GM12878 (cell line): ENCODE data around the gene MPP2.

ENCODE experiments used
- EGR1 ChIP-seq, 2 experiments: IDR thresholded peaks; 1 replicate in 1 of 2; 2 replicates in 1 of 2; pipeline ENCODE4 v1.6.1; 2011 to 2012; ENCODE audit warnings: low read depth in 2 of 2, low read length in 2 of 2, borderline replicate concordance in 1 of 2, mild to moderate bottlenecking in 1 of 2, moderate library complexity in 1 of 2
- ESRRA ChIP-seq: IDR thresholded peaks from 2 replicates; pipeline ENCODE4 v1.6.1; 2012; ENCODE audit warnings: mild to moderate bottlenecking, low read length, improper control_type of control experiment
- EZH2 ChIP-seq: IDR thresholded peaks from 2 replicates; pipeline ENCODE4 v1.6.1; 2012; ENCODE audit warnings: low read depth, mild to moderate bottlenecking, control low read depth, inconsistent platforms, low read length, borderline replicate concordance; ENCODE audit not compliant: control insufficient read depth

DNA sequence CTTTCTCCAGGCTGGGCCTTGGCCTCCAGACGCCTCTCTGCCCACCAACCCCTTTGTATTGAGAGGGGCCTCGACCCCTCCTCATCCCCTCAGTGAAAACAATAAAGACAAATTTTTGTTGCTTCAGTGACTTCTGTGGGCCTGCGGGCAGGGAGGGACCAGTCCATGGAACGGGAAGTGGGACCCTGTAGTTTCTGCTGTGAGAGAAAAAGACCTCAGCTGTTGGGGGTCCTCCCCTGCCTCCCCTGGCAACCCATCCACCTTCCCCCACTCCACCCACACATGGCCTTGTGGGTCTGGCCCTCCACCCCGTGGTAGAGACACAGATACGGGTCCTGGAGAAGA lies 31.5 kb upstream of the MPP2 start:
- TF ChIP-seq EZH2, result no peak
- TF ChIP-seq ESRRA, result no peak
- no peak for TF ChIP-seq EGR1 (IDR thresholded peaks at IDR 0.05; ENCODE audit: borderline replicate concordance in 1 of 2, low read depth in 2 of 2, low read length in 2 of 2)
